NK-92 (cell line): ENCODE measurements around the gene ABLIM2.

Experiments
- DNase-seq: peaks from one replicate; lab custom pipeline; 2025; ENCODE audit not compliant: unreplicated experiment; lab: John Stamatoyannopoulos, UW

Gene ABLIM2

GRCh38 chr4:8073206-8073863 is 85.3 kb downstream of the ABLIM2 start:
- no peak for DNase-seq

- DNase-seq = no peak
Observed at GRCh38 chr4:8072235-8072968, 86.2 kb downstream of the ABLIM2 start.

- DNase-seq = no peak
Observed at GRCh38 chr4:8071766-8072165, 86.8 kb downstream of the ABLIM2 start.

- DNase-seq = no peak
Observed at GRCh38 chr4:8070736-8071718, 87.6 kb downstream of the ABLIM2 start.

- no peak for DNase-seq
Observed at GRCh38 chr4:8069102-8069752, 89.4 kb downstream of the ABLIM2 start.

GRCh38 chr4:8067945-8068896 is 90.4 kb downstream of the ABLIM2 start:
- no peak for DNase-seq

- DNase-seq = no peak
Observed at GRCh38 chr4:8067274-8067936, 91.2 kb downstream of the ABLIM2 start.

- no peak for DNase-seq
Observed at GRCh38 chr4:8066336-8066931, 92.2 kb downstream of the ABLIM2 start.

- no peak for DNase-seq
Observed at GRCh38 chr4:8063974-8064563, 94.5 kb downstream of the ABLIM2 start.

- DNase-seq = no peak
Observed at GRCh38 chr4:8061573-8061972, 97.0 kb downstream of the ABLIM2 start.

- no peak for DNase-seq
Observed at GRCh38 chr4:8061145-8061544, 97.5 kb downstream of the ABLIM2 start.

GRCh38 chr4:8060632-8061031 is 98.0 kb downstream of the ABLIM2 start:
- DNase-seq = no peak

GRCh38 chr4:8058031-8058479 is 100.6 kb downstream of the ABLIM2 start:
- DNase-seq = no peak

GRCh38 chr4:8055206-8055605 is 103.4 kb downstream of the ABLIM2 start:
- no peak for DNase-seq

- DNase-seq = no peak
Observed at GRCh38 chr4:8053688-8054449, 104.7 kb downstream of the ABLIM2 start.

GRCh38 chr4:8052160-8052691 is 106.4 kb downstream of the ABLIM2 start:
- no peak for DNase-seq

- DNase-seq = no peak
Observed at GRCh38 chr4:8051644-8052043, 107.0 kb downstream of the ABLIM2 start.
